Left forelimb (tissue), 1 donor: ENCODE measurements around the gene COL5A1.
"Not testable (repeated sequence)": the region's sequence is repeated elsewhere in the genome, so short reads cannot be mapped to it uniquely, and the experiment has no call there.

Experiments used
- DNase-seq: peaks from one replicate; pipeline ENCODE4 v3.0.0-alpha.2; 2018; ENCODE audit warnings: low spot score

The COL5A1 gene

DNA sequence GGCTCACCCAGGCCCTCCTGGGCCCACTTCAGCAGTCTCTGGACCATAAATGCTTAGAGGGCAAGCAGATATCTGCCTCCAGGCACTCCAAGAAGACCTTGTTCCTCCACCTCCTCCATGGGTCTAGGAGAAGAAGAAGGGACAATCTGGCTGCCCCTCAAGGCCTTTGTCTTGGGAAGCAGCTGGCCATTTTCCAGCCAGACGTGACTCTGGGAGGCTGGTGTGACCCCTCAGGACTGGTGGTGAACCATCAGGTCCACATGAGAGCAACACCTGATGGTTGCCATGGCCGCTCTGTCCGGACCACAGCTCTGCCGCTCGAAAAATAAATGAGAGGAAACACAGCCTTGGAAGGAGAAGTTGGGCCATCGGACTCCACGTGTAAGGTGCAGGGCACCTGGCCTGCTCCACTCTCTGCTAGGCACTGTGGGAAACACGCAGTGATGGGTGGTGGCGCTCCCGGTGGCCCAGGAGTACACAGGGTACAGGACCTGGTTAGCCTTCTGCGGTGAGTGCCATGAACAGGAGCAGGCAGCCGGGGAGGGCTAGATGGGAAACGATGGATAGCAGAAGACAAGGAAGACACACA, 3.0 kb upstream of the COL5A1 start:
- DNase-seq = no peak

DNA sequence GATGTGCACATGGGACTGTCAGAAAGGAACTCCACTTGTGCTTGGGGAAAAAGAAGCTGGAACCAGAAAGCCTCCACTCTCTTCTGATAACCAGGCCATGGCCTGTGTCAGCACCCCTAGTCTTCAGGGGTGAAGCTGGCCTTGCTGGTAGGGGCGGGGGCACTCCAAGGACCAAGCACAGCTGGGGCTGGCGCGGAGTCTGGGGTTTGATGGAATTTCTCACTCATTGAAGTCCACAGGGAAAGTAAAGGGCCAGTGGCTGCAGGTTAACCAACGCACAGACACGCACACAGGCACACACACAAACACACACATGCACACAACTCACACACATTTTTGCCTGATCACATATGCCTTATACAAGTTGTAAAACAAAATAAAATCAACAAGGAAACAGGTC, 1.6 kb upstream of the COL5A1 start:
- DNase-seq = no peak

DNA sequence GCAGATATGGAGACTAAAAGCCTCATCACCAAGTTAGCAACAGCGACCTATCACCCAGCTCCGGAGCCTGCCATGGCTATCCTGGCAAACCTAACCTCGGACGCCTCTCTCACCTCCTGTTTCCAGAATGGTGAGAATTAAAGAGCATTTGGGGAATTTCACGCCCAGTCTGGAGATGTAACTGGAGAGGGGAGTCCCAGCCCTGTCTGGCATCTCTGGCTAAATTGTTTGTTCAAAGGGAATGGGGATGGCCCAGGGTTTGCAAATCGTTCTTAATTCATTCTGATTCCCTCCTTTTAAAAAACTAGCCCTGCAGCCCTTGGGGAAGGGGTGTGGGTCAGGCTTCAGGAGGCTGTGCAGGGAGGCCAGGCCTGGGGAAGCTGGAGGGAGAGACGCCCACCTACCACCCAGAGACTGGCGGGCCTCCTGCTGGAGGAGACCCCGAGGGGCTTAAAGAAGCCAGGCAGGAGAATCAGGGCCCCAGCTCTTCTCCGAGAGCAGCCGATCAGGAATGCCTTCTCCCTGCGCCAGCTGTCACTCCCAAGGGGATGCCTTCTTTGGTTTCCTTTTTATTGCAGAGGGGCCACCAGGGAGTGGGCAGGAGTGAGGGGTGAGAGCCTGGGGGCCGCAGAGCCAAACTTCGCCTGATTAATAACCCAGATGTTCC, 964 bp upstream of the COL5A1 start:
- no peak for DNase-seq

DNA sequence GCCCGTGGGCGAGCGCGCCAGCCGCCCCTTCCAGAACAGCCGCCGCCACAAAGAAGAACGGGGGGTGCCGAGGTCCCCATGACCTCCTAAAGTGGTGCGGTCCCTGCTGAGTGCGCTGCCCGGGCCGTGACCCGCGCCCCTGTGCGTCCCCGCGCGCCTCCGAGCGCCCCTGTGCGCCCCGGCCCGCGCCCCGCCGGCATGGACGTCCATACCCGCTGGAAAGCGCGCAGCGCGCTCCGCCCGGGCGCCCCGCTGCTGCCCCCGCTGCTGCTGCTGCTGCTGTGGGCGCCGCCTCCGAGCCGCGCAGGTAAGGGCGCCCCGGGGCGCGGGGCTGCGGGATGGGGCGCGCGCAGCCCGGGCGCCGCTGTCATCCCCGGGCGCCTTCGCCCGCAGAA, 384 bp downstream of the COL5A1 start:
- no peak for DNase-seq

- peak; percentile 80 for DNase-seq
Measured at GRCh38 chr9:134642385-134643181, 980 bp downstream of the COL5A1 start.

DNA sequence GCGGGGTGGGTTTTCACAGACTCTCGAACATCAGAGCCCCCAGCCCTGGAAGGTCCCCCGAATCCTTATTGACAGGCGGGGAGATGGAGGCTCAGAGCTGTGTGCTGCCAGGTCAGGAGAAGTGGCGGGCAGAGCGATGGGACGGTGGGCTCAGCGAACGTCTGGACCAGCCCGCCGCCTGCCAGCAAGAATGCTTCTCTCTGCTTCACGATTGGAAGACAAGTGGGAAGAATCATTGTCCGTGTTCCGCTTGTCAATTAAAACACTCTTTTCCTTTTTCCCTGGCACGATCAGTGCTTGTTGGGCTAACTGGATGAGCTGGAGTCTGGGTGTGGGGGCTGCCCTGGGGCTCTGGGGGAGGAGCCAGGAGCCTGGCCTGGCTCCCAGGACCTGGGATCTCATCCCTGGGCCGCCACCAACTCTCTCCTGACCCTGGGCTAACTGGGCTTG, 1.6 kb downstream of the COL5A1 start:
- DNase-seq = no peak

- DNase-seq = not testable (repeated sequence)
Measured at GRCh38 chr9:134644401-134644724, 2.8 kb downstream of the COL5A1 start.

GRCh38 chr9:134644725-134645606, 3.4 kb downstream of the COL5A1 start:
- peak; percentile 91 for DNase-seq

- no peak for DNase-seq
Measured at GRCh38 chr9:134645607-134646365, 4.2 kb downstream of the COL5A1 start.

GRCh38 chr9:134647359-134648080, 5.9 kb downstream of the COL5A1 start:
- no peak for DNase-seq

GRCh38 chr9:134648701-134649530, 7.3 kb downstream of the COL5A1 start:
- no peak for DNase-seq

DNA sequence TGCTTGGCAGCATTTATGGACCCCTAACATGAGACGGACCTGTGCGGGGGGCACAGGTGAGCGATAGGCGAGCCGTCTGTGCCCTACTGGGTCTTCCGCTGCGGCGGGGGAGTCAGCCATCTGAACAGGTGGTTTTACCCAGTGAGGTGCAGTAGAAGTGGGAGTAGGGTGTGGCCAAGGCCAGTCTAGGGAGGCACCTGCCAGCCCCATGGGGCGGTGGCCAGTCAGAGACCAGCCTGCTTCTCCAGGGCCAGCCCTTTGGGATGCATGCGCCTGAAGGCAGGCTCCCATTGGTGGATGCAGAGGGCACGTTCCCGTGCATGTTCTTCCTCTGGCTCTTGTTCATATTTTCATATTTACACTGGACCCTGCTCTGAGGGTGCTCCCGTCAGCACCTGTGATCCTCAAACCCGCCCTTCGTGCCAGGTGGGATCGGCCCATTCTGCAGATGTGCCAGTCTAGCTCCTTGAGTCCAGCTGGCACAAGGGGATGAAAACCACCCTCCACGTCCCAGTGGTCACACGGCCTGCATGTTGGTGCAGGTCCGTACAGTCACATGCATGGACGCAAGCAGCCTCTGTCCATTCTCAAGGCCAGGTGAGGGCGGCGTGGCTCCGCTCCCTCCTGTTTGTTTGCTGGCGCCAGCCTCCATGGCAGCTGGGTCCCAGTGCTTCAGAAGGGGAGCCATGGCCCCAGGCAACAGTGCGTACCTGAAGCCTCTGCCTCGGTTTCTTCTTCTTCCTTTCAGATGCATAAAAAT, 9.0 kb downstream of the COL5A1 start:
- no peak for DNase-seq

DNA sequence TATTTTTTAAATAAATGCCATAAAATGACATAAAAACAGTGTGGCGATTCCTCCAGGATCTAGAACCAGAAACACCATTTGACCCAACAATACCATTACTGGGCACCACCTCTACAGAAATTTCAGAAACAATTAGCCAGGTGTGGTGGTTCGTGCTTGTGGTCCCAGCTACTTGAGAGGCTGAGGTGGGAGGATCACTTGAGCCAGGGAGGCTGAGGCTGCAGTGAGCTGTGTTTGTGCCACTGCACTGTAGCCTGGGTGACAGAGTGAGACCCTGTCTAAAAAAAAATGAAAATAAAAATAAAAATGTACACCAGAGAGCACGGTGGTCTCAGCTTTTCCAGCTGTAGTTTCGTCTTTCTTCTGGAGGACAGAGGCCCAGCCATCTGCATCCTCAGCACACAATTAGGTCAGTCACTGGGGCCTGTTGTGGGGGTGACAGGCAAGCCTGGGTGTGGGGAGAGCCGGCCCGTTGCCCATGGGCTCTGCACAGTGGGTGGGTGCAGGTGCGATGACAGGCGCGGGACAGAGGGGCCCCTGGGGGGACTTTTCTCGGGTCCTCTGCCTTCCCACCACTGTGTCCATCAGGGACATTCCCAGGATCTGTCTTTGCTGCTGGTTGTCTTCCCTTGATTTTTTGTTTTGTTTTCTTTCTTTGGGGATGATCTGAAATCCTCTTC, 9.8 kb downstream of the COL5A1 start:
- DNase-seq = no peak

GRCh38 chr9:134652291-134653225, 11.0 kb downstream of the COL5A1 start:
- DNase-seq = no peak

- no peak for DNase-seq
Measured at GRCh38 chr9:134653259-134654009, 11.8 kb downstream of the COL5A1 start.

GRCh38 chr9:134655101-134655500, 13.5 kb downstream of the COL5A1 start:
- DNase-seq = no peak
